Head of caudate nucleus (tissue), 42 donors: ENCODE measurements around the gene EVC.
"Not testable (repeated sequence)": the region's sequence is repeated elsewhere in the genome, so short reads cannot be mapped to it uniquely, and the experiment has no call there.

Source experiments
- DNase-seq, 42 donors: peaks; one replicate each; pipeline versions ENCODE4 v3.0.0 to v3.0.0-alpha.2; 2020 to 2021; ENCODE audit warnings: mixed read lengths in 7 of 42
- intact Hi-C: fragments of 100-400 bp; cut with DNase I; formaldehyde crosslinking; loops from one replicate; pipeline ENCODE4 v1.15.0; 2022

Gene EVC

GRCh38 chr4:5724377-5724776 is 13.4 kb downstream of the EVC start:
- intact Hi-C loops = no loop called here
- DNase-seq = no peak

- intact Hi-C loops, DNase-seq: not testable (repeated sequence)
Measured at GRCh38 chr4:5728412-5728811, 17.4 kb downstream of the EVC start.

- intact Hi-C loops = no loop called here
- no peak for DNase-seq
Measured at GRCh38 chr4:5730436-5730835, 19.4 kb downstream of the EVC start.

GRCh38 chr4:5730993-5731990 is 20.3 kb downstream of the EVC start:
- no peak for DNase-seq
- intact Hi-C loops = no loop called here

GRCh38 chr4:5732158-5732557 is 21.2 kb downstream of the EVC start:
- intact Hi-C loops = no loop called here
- no peak for DNase-seq

GRCh38 chr4:5734853-5735252 is 23.9 kb downstream of the EVC start:
- DNase-seq = peak in 5 of 42 donors; percentile 4 to 42 (median 14)

GRCh38 chr4:5735463-5735862 is 24.5 kb downstream of the EVC start:
- DNase-seq = no peak
- intact Hi-C loops = no loop called here

More at GRCh38 chr4:5734853-5735252, 23.9 kb downstream of the EVC start:
- intact Hi-C loops = no loop called here

GRCh38 chr4:5738061-5738460 is 27.1 kb downstream of the EVC start:
- DNase-seq = no peak
- intact Hi-C loops = no loop called here

GRCh38 chr4:5742388-5742787 is 31.4 kb downstream of the EVC start:
- intact Hi-C loops = no loop called here

GRCh38 chr4:5742968-5743367 is 32.0 kb downstream of the EVC start:
- intact Hi-C loops = no loop called here
- DNase-seq = no peak

More at GRCh38 chr4:5742388-5742787, 31.4 kb downstream of the EVC start:
- DNase-seq = no peak

- no peak for DNase-seq
- intact Hi-C loops = no loop called here
Measured at GRCh38 chr4:5746250-5746649, 35.2 kb downstream of the EVC start.

GRCh38 chr4:5746829-5747737 is 36.1 kb downstream of the EVC start:
- peak in 1 of 42 donors; percentile 13 for DNase-seq
- intact Hi-C loops = no loop called here

GRCh38 chr4:5747738-5748375 is 36.9 kb downstream of the EVC start:
- intact Hi-C loops = no loop called here

GRCh38 chr4:5749568-5749967 is 38.6 kb downstream of the EVC start:
- intact Hi-C loops = no loop called here
- no peak for DNase-seq

More at GRCh38 chr4:5747738-5748375, 36.9 kb downstream of the EVC start:
- peak in 1 of 42 donors; percentile 59 for DNase-seq

GRCh38 chr4:5750052-5750945 is 39.3 kb downstream of the EVC start:
- intact Hi-C loops = no loop called here
- DNase-seq = no peak

- peak in 1 of 42 donors; percentile 21 for DNase-seq
- intact Hi-C loops = no loop called here
Measured at GRCh38 chr4:5750946-5751665, 40.1 kb downstream of the EVC start.

- intact Hi-C loops = no loop called here
- DNase-seq = peak in 1 of 42 donors; percentile 21
Measured at GRCh38 chr4:5751666-5752375, 40.8 kb downstream of the EVC start.
